ENCODE data around the gene GNB2.
A peak's percentile ranks its signal among the peaks of the same experiment; 100 is the strongest.
"Not testable (repeated sequence)": the region's sequence is repeated elsewhere in the genome, so short reads cannot be mapped to it uniquely, and the experiment has no call there.

The GNB2 gene
- total RNA-seq, result 91.1 to 103 reads per million in 2 donors

GRCh38 chr7:100673302-100673941 is at the start of gene GNB2:
Gene GNB2 (plus strand): TSS chr7:100673740. CDS start chr7:100676266, 2,526 bp downstream.
- peak; percentile 90 to 99 (median 97) for DNase-seq

GRCh38 chr7:100623951-100624824 is 49.4 kb upstream of the GNB2 start:
- no peak for DNase-seq

DNA sequence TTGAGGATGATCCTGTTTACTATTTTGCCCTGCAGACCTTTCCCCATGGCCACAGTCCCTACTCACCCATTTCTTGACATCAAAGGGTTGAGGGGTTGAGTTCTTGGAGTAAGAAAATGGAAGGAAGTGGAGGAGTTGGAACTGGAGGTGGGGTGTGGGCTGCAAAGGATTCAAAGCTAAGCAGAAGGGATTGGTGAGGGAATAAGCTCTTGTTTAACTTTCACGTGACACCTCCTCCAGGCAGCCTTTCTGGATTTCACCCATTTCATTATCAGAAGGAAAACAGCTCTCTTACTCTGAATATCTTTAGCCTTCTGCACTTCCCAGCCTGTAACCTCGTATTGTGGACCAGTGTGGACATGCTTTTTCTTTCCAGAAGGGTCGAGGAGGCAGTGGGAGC is 47.5 kb upstream of the GNB2 start:
- DNase-seq, result no peak

GRCh38 chr7:100626530-100627237 is 46.9 kb upstream of the GNB2 start:
- peak; percentile 75 to 96 (median 81) for DNase-seq

DNA sequence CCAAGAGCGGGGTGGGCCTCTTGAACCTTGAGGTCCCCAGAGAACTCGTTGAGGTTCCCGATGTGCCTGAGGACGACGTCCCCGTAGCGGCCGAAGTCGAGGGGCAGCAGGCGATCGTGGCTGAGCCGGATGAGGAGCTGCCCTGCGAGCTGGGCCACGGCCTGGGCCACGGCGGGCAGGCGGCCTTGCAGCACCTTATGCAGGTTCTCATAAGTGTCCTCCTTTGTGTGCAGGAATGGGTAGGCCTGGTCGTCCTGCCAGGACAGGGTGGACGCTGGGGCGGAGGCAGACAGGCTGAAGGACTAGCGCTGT is 46.3 kb upstream of the GNB2 start:
- DNase-seq, result no peak

GRCh38 chr7:100629117-100629716 is 44.3 kb upstream of the GNB2 start:
- peak in 1 of 5 experiments; percentile 33 for DNase-seq

DNA sequence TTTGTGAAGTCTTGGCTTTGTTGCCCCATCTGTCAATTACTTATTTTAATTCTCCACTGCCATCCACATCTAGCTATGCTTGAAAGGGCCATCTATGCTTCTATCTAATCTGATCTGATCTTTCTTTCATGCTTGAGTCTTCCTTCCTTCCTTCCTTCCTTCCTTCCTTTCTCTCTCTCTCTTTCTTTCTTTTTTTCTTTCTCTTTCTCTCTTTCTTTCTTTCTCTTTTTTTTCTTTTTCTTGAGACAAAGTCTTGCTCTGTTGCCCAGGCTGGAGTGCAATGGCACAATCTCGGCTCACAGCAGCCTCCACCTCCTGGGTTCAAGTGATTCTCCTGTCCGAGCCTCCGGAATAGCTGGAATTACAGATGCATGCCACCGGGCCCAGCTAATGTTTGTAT is 43.5 kb upstream of the GNB2 start:
- no peak for DNase-seq

GRCh38 chr7:100632951-100633717 is 40.4 kb upstream of the GNB2 start:
- peak in 4 of 5 experiments; percentile 37 to 74 (median 48) for DNase-seq

GRCh38 chr7:100639995-100640516 is 33.5 kb upstream of the GNB2 start:
- DNase-seq, result no peak

- no peak for DNase-seq
Measured at GRCh38 chr7:100640517-100641440, 32.8 kb upstream of the GNB2 start.

DNA sequence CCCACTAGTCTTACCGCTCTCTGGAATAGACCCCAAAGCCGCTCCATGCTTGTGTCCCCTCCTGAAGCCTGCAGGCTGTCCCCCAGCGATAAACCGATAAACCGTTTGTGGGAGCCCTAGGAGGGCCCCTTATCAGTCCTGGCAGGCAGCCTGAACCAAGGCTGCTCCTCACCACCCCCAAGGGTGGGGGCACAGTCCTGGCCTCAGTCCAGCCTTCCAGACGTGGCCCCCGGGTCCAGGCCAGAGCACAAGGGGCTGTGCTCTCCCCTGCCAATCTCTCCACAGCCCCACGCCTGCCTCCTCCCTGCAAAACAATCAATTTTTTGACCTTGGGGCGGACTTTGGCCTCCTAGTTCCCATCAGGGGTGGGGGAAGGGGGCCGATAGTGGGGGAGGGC is 32.1 kb upstream of the GNB2 start, which contains the start of gene TFR2:
Gene TFR2 (minus strand): TSS at position 90 of the 397 bp plus-strand sequence. CDS start 43 bp downstream, at position 47.
- no peak for DNase-seq

DNA sequence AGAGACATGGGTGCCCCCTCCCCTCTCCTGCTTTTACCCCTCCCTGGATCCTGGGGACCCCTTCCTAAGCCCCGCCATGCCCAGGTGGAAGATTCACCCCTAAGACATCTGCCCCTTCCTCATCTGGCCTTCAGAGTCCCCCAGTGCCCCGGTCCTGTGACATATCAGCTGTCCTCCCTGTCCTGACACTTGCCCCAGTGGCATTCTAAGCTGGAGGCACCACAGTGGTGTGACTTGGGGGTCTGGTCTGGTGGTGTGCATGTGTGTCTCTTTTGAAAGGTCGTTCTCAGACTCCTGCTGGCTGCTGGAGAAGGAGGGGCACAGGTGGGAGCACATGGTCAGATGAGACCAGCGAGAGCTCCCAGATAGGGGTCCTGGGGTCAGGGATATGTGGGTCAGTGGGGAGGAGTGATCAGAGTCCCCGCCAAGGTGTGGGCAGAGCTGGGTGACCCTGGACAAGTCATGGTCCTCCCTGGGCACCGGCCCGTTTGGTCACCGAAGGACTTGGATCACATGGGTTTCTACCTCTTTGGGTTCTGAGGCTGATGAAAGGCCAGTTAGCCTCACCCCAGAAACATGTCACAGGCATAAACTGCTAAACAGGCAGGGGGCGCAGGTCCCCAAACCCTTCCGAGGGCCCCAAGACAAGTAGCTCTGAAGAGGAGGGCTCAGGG is 31.5 kb upstream of the GNB2 start:
- DNase-seq, result no peak

- DNase-seq, result peak in 2 of 5 experiments; percentile 15 to 42
Measured at GRCh38 chr7:100642534-100642907, 31.0 kb upstream of the GNB2 start.

DNA sequence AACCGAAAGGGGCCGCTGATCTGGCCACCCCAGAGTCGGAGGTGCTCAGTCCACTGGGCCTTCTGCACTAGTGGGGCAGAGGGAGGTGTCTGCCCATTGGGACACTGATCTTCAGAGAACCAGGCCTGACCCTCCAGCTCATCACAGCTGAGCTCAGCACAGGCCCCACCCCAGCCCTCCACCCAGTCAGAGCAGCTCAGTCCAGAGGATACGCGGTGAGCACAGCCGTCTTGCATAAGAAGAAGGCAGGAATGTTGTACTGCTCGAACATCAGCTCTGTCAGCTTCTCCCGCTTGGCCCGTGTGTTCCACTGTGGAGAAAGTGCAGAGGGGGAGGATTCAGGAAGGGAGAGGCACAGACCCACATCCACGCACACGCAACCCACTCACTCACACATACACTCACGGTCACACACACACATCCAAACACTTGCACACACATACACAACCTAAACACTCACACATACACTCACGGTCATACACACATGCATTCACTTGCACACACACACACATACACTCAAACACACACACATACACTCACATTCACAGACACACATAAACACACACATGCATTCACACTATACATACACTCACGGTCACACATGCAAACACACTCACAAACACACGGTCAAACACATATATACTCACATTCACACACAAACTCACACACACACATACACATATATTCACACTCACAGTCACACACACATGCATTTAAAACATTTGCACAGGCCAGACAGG is 23.5 kb upstream of the GNB2 start:
- no peak for DNase-seq

GRCh38 chr7:100654908-100655831 is 18.4 kb upstream of the GNB2 start:
- no peak for DNase-seq

GRCh38 chr7:100655908-100656674 is 17.4 kb upstream of the GNB2 start, which contains the start of gene ACTL6B:
Gene ACTL6B (minus strand): TSS chr7:100656448. CDS start chr7:100656354, 94 bp downstream.
- peak in 4 of 5 experiments; percentile 30 to 66 (median 36) for DNase-seq

GRCh38 chr7:100662194-100662776 is 11.3 kb upstream of the GNB2 start:
- DNase-seq, result not testable (repeated sequence)

All from T-helper 2 cell (primary cell).